Stimulated activated CD4-positive, alpha-beta T cell treated with anti-CD3 and anti-CD28 coated beads, TNF-alpha, amount 100 ng/mL, for 24 hours (primary cell): ENCODE results near the gene LARGE1.
"Not testable (repeated sequence)": the region's sequence is repeated elsewhere in the genome, so short reads cannot be mapped to it uniquely, and the experiment has no call there.

Experiments
- DNase-seq, 3 experiments: peaks; one replicate each; pipeline ENCODE4 v3.0.0-alpha.2; 2020; ENCODE audit warnings: low read depth in 3 of 3

Gene LARGE1

GRCh38 chr22:33476716-33477115 lies 443.6 kb downstream of the LARGE1 start:
- DNase-seq: no peak

DNA sequence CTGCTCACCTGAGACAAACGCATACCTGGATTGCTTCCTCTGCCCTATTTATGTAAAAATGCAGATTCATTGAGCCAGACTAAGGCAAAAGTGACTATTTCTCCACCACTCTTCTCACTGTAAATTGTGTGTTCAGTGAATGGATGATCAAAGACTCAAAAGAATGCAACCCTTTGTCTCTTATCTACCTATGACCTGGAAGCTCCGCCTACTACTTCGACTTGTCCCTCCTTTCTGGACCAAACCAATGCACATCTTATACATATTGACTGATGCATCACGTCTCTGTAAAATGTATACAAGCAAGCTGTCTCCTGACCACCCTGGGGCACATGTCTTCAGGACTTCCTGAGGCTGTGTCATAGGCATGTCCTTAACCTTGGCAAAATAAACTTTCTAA lies 444.1 kb downstream of the LARGE1 start:
- DNase-seq: no peak

DNA sequence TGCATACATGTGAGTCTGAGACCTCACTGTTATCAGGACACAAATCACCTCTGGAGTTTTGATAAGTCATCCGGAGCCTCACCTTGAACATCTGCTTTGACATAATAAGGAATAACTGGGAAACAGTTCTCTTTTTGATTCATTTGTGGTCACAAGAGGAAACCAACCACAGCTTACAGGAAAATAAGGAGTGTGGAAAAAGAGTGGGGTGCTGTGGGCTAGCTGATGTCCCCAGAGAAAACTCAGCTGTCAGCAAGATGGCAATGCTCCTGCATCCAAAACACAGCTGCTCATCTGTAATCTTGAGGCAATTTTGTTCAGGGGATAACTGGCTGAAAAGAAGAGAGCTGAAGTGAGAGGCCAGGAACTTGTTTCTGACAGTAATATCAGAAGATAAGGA lies 445.7 kb downstream of the LARGE1 start:
- no peak for DNase-seq

DNA sequence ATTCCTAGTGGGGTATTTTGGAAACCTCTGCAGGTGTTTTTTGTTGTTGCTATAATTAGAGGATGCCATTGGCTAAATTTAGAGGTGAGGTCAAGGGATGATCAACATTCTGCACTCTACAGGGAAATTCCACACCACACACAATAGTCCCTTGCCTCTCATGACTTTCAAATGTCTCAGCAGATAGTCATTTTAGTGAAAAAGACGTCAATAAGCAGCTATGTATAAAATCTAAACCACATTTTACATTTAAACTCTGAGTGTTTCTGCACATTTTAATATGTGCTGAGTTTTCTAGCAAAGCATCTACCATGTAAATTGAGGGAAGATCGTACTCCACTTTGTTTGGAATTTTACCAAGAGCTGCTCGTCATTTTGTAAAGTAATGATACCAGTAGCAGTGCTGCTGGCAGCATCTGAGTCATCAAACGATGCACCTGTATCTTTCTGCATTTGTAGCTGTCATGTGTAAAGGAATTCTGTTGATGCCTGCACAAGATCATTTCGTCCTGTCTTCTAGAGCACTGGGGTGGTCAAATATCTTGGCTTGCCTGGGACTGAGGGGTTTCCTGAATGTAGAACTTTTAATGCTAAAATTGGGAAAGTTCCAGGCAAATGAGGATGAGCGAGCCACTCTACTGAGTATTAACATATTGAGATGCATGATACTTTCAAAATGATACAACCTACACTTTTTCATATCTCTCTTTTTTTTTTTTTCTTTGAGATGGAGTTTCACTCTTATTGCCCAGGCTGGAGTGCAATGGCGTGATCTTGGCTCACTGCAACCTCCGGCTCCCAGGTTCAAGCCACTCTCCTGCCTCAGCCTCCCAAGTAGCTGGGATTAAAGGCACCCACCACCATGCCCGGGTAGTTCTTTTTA lies 447.6 kb downstream of the LARGE1 start:
- no peak for DNase-seq

DNA sequence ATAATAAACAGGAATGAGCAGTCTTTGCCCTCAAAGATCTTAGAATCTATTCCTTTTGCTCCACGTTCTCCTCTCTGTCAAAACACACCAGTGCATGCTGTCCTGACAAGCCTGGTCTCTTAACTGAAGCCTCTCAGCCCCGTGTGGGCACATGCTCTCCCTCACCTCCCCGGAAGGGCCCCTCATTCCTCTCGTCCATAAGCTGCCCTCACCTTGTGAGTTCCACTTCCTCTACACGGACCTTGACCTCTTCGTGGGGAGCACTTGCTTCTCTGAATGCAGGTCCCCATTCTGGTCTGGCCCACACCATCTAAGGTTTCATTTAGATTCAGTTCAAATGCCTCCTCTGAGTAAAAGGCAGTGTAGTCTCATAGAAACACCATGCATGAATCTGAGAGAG lies 449.8 kb downstream of the LARGE1 start:
- no peak for DNase-seq

GRCh38 chr22:33467620-33468095 lies 452.6 kb downstream of the LARGE1 start:
- no peak for DNase-seq

DNA sequence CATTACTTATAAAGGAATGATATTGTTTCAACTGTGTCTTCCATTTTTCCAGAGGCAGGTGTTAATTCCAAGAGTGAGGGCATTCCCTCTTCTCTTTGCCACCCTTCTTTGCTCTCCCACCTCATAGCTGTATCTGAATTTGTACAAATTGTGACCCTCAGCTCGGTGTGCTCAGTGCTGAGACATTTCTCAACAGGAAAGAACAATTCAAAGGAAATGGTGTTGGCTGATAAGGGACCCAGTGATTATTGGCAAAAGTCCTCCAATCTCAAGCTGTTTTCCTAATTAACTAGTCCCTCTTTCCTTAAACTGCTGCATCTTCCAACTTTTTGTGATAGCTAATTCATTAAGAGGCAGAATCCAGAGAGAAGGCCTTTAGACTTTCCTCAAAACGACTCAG lies 453.2 kb downstream of the LARGE1 start:
- DNase-seq: no peak

DNA sequence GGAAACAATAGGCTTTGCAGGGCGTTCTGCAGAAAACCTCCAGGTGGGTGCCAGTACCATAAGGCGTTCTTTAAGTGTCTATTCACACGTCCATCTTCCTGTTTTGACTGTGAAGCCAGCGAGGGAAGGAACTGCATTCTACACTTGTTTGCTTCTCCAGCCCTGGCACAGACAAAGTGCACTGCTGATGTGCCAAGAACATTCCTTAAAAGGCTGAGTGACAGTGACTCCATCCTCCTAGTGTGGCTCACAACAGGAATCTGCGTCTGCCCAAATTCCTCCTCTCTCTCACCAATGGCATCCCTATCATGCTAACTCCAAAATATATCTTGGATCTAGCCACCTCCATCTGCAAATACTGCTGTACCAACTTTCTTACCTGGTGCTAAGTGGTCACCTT lies 454.7 kb downstream of the LARGE1 start:
- no peak for DNase-seq

DNA sequence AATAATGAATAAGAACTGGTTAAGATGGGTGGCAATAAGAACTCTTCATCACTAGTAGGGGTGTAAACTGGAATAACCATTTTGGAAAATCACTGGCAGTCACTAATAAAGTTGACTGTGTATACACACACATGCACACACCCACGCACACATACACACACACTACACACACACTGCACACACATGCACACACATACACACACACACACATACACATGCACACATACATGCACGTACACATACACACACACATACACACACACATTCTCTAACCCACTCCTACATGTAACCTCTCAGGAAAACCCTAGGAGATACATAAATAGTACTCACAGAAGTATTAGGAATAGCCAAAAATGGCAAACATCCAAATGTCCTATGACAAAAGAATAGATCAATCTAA lies 455.6 kb downstream of the LARGE1 start:
- no peak for DNase-seq

GRCh38 chr22:33461698-33462434 lies 458.4 kb downstream of the LARGE1 start:
- DNase-seq: no peak

DNA sequence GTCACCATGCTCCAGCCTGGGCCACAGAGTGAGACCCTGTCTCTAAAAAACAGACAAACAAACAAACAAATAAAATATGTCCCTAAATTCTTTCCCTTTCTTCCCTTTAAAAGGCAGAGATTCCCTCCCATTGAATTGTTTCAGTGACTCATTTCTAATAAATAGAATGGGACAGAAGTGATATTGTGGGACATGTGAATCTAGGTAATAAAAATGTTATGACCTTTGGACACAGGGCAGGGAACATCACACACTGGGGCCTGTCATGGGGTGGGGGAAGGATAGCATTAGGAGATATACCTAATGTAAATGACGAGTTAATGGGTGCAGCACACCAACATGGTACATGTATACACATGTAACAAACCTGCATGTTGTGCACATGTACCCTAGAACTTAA lies 459.0 kb downstream of the LARGE1 start:
- not testable (repeated sequence) for DNase-seq

- no peak for DNase-seq
Observed at GRCh38 chr22:33459137-33459536, 461.1 kb downstream of the LARGE1 start.

- DNase-seq: no peak
Observed at GRCh38 chr22:33456511-33456910, 463.8 kb downstream of the LARGE1 start.

DNA sequence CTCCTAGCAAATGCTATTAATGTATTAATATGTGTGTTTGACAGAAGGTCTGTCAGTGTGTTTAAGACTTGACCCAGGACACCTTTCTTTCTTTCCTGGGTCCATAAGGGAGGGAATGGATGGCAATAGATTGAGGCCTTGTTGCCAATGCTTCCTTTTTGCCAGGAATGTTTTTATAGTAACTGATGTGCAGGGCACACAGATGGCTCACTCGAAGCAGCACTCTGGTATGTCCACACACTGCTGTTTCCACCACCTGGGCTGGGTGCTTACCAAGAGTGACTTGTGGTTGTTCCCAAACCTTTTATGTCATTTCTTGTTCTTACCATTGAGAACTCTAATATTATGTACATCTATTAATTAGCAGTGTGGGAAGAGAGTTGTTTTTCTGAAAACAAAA lies 465.2 kb downstream of the LARGE1 start:
- DNase-seq: no peak

DNA sequence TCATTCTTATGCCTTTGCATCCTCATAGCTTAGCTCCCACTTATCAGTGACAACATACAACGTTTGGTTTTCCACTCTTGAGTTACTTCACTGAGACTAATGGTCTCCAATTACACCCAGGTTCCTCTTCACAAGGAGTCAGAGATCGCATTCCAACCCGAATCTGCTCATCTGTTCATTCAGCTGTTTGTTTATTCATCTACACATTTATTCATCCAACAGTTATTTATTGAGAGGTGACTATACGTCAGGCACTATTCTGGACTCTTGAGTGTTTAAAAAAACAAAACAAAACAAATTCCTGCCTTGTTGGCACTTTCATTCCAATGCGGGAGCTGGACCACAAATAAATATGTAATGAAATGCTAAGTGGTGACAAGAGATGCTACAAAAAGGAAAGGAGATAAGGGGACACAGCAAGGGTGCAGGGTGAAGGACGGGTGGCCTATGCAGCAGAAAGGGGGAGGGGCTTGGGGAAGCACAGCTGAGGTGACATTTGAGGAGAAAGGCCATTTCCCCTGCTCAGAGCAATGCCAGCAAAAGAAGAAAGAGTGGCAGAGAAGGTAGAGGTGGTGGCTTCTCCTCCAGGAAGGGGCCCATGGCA lies 468.3 kb downstream of the LARGE1 start:
- no peak for DNase-seq

GRCh38 chr22:33450756-33451155 lies 469.5 kb downstream of the LARGE1 start:
- DNase-seq: no peak

- DNase-seq: no peak
Observed at GRCh38 chr22:33447733-33448132, 472.5 kb downstream of the LARGE1 start.

- no peak for DNase-seq
Observed at GRCh38 chr22:33443683-33444082, 476.6 kb downstream of the LARGE1 start.

DNA sequence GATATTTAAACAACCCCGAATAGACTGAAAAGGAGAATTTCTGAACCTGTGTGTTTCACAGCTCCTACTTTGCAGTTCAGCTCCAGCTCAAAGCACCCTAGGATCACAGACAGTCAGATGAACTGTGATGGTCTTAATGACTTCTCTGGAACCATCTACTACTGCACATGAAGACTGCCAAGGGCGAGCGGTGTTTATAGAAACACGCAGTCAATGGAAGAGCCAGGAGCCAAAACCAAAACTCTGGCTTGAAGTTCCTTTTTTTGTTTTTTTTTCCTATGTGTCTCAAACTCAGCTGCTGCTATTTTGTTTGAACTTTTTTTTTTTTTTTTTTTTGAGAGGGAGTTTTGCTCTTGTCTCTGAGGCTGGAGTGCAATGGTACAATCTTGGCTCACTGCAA lies 479.5 kb downstream of the LARGE1 start:
- no peak for DNase-seq

DNA sequence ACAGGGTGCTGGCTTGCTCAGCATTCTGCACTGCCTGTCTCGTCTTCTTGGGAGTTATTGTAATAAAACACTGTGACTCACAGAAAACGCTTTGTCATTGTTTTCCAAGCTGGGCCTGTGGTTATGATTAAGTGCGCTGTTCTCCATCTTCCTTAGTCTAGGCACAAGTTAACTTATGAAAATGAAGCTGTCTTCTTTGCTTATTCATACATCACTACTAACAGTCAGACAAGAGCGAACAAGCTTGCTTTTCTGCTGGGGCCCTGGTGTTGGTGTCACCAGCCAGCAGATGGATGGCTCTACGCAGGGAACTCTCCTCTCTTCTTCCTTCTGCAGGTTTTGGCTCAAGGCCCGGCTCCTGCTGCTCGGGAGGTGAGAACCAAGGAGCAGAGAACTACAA lies 482.0 kb downstream of the LARGE1 start:
- no peak for DNase-seq

DNA sequence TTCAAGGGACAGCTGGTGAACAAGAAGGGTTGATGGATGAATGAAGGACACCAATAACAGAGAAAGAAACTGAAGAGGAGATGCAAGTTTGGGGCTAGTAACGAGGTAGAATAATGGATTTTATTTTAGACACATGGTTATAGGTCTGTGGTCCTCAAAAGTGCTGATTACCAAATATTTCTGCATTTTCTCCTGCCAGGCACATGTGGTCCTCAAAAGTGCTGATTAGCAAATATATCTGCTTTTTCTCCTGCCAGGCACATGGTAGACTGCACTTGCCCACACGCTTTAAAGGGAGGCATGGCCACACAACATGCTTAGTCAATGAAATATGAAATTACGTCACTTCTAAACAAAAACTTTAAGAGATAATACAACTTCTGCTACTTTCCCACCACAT lies 489.0 kb downstream of the LARGE1 start:
- DNase-seq: no peak

- DNase-seq: no peak
Observed at GRCh38 chr22:33429281-33429680, 491.0 kb downstream of the LARGE1 start.

- DNase-seq: no peak
Observed at GRCh38 chr22:33427461-33427860, 492.8 kb downstream of the LARGE1 start.
